HEK293 (cell line): ENCODE data around the gene PDZD2.
"Not testable (repeated sequence)": the region's sequence is repeated elsewhere in the genome, so short reads cannot be mapped to it uniquely, and the experiment has no call there.

Source experiments
- CTCF ChIA-PET: fragments of 350-600 bp; formaldehyde crosslinking; extraction: SDS; loops from one replicate; lab custom pipeline; 2021; ENCODE audit warnings: antibody characterized with exemption; lab: Yijun Ruan, JAX
- POLR2A ChIA-PET: fragments of 300-600 bp; formaldehyde crosslinking; extraction: SDS; loops from one replicate; lab custom pipeline; 2020; ENCODE audit warnings: antibody characterized with exemption, inconsistent platforms; lab: Yijun Ruan, JAX
- H3K27ac ChIP-seq: fragments of 200-500 bp; sonication (Bioruptor generic); 2 replicates; pipeline ENCODE4 v1.5.1; 2014; ENCODE audit warnings: low read depth, low read length, control low read depth, inconsistent platforms; ENCODE audit errors: extremely low read depth
- H3K36me3 ChIP-seq, 2 experiments: fragments of 200-500 bp in 1 of 2; sonication (Bioruptor generic) in 1 of 2; 1 replicate in 1 of 2; 2 replicates in 1 of 2; pipeline ENCODE4 v1.5.1; 2014 to 2017; ENCODE audit warnings: inconsistent platforms in 2 of 2, low read length in 2 of 2; ENCODE audit not compliant: control insufficient read depth in 2 of 2, insufficient read depth in 1 of 2
- H3K4me1 ChIP-seq: fragments of 200-500 bp; sonication (Bioruptor generic); 2 replicates; pipeline ENCODE4 v1.5.1; 2014; ENCODE audit warnings: mild to moderate bottlenecking, low read length, inconsistent platforms; ENCODE audit not compliant: control insufficient read depth, insufficient read depth
- H3K4me3 ChIP-seq: 2 replicates; pipeline ENCODE4 v1.5.1; 2011; ENCODE audit warnings: low read depth, mild to moderate bottlenecking, control low read depth, low read length, moderate library complexity
- H3K9me3 ChIP-seq: fragments of 200-500 bp; sonication (Bioruptor generic); 2 replicates; pipeline ENCODE4 v1.5.1; 2014; ENCODE audit warnings: low read depth, low read length, inconsistent platforms; ENCODE audit not compliant: control insufficient read depth, insufficient read depth
- GFI1B ChIP-seq: fragments of 450-650 bp; formaldehyde crosslinking; IDR thresholded peaks from 2 replicates; pipeline ENCODE4 v1.5.1; 2016; ENCODE audit warnings: missing biosample characterization, missing genetic modification characterization
- IKZF3 ChIP-seq: fragments of 450-650 bp; IDR thresholded peaks from 2 replicates; pipeline ENCODE4 v1.5.0; 2018; ENCODE audit warnings: missing biosample characterization, mild to moderate bottlenecking, missing genetic modification characterization, moderate library complexity
- KLF7 ChIP-seq: fragments of 450-650 bp; formaldehyde crosslinking; IDR thresholded peaks from 2 replicates; pipeline ENCODE4 v1.5.1; 2016; ENCODE audit warnings: missing biosample characterization, missing genetic modification characterization, borderline replicate concordance
- ZIC2 ChIP-seq: fragments of 450-650 bp; formaldehyde crosslinking; IDR thresholded peaks from 2 replicates; pipeline ENCODE4 v1.5.1; 2016; ENCODE audit warnings: missing biosample characterization, missing genetic modification characterization
- ZNF121 ChIP-seq: fragments of 450-650 bp; formaldehyde crosslinking; IDR thresholded peaks from 2 replicates; pipeline ENCODE4 v1.5.1; 2016; ENCODE audit warnings: missing biosample characterization, missing genetic modification characterization
- ZNF140 ChIP-seq: fragments of 450-650 bp; formaldehyde crosslinking; IDR thresholded peaks from 2 replicates; pipeline ENCODE4 v1.5.1; 2016; ENCODE audit warnings: missing biosample characterization, missing genetic modification characterization
- ZNF214 ChIP-seq: fragments of 450-650 bp; formaldehyde crosslinking; IDR thresholded peaks from 2 replicates; pipeline ENCODE4 v1.5.1; 2017; ENCODE audit warnings: missing biosample characterization, mild to moderate bottlenecking, missing genetic modification characterization, borderline replicate concordance
- ZNF292 ChIP-seq: fragments of 450-650 bp; formaldehyde crosslinking; IDR thresholded peaks from 2 replicates; pipeline ENCODE4 v1.5.1; 2016; ENCODE audit warnings: low read depth, missing biosample characterization, missing genetic modification characterization, borderline replicate concordance
- ZNF510 ChIP-seq: fragments of 450-650 bp; formaldehyde crosslinking; IDR thresholded peaks from 2 replicates; pipeline ENCODE4 v1.5.1; 2018; ENCODE audit warnings: mild to moderate bottlenecking, missing genetic modification characterization, missing biosample characterization; ENCODE audit not compliant: insufficient replicate concordance
- ZNF558 ChIP-seq: fragments of 450-650 bp; formaldehyde crosslinking; IDR thresholded peaks from 2 replicates; pipeline ENCODE4 v1.5.1; 2016; ENCODE audit warnings: missing biosample characterization, missing genetic modification characterization
- ZNF600 ChIP-seq: fragments of 450-650 bp; formaldehyde crosslinking; IDR thresholded peaks from 2 replicates; pipeline ENCODE4 v1.5.1; 2016; ENCODE audit warnings: missing biosample characterization, missing genetic modification characterization
- TF ChIP-seq, protein P1 (sequence below): fragments of 450-650 bp; formaldehyde crosslinking; IDR thresholded peaks from 2 replicates; pipeline ENCODE4 v1.5.1; 2017; ENCODE audit warnings: missing biosample characterization, missing genetic modification characterization

Gene PDZD2

DNA sequence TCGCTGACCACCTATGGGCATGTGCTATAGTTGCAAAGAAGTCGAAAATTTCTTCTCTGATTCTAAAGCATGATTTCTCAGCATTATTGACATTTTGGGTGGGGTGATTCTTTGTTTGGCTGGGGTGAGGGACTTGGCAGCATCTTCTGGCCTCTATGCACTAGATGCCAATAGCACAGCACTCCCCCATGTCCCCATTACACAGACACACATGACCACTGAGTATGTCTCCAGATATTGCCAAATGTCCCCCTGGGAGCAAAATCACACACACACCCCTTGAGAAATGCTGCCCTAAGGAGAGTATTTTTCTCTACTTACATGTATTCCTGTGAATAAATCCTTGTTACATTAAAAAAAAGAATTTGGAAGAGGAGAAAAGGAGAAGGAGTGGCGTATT, 89.1 kb downstream of the PDZD2 start:
- Histone ChIP-seq H3K4me1 (no peaks in the 10 kb centered on the region), H3K27ac (no peak overlapping the region), H3K4me3 (no peak overlapping the region), H3K36me3 (no peaks in the 10 kb centered on the region), H3K9me3 (no peaks in the 10 kb centered on the region)
- POLR2A ChIA-PET = no interaction called here
- TF ChIP-seq ZNF510 (no peak), IKZF3 (no peak), ZIC2 (tag by site-specific recombination) (no peak)
- CTCF ChIA-PET = interaction anchor here (0.6 kb wide), 1 partner anchor 511 kb away, joined by 3 read pairs; no protein-coding TSS in a partner anchor

DNA sequence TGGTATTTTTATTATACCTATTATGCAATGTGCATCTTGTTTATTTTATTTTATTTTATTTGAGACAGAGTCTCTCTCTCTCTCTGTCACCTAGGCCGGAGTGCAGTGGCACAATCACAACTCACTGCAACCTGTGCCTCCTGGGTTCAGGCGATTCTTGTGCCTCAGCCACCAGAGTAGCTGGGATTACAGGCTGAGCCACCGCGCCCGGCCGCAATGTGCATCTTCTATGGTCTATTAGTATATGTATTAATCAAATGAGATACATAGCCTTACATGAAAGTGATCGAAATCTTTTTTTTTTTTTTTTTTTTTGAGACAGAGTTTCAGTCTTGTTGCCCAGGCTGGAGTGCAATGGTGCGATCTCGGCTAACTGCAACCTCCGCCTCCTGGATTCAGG, 89.9 kb downstream of the PDZD2 start:
- H3K36me3 ChIP-seq, H3K27ac ChIP-seq, H3K4me3 ChIP-seq, POLR2A ChIA-PET, H3K9me3 ChIP-seq, CTCF ChIA-PET, H3K4me1 ChIP-seq: not testable (repeated sequence)

DNA sequence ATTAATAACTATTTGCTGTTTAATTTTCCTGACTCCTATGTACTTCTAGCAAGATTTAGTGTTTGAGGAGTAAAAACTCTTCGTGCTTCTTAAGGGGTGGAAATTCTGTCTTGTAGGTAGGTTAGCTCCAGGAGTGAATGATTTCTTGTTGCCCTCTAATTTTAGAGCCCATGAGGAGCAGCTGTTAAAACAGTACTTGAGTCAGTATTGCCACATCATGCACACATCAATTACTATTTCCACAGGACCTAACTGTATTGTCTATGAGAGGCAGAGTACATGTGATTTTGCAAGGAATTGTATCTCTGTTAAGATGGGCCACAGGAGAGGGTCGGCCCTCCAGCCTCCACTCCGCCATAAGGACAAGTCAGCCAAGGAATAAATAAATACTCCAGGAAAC, 91.2 kb downstream of the PDZD2 start:
- H3K36me3 ChIP-seq = no peaks in the 10 kb centered on the region
- H3K9me3 ChIP-seq = no peaks in the 10 kb centered on the region
- TF ChIP-seq, protein P1, sequence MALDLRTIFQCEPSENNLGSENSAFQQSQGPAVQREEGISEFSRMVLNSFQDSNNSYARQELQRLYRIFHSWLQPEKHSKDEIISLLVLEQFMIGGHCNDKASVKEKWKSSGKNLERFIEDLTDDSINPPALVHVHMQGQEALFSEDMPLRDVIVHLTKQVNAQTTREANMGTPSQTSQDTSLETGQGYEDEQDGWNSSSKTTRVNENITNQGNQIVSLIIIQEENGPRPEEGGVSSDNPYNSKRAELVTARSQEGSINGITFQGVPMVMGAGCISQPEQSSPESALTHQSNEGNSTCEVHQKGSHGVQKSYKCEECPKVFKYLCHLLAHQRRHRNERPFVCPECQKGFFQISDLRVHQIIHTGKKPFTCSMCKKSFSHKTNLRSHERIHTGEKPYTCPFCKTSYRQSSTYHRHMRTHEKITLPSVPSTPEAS = peak; percentile 68; the same call in 1 of the 2 replicates
- TF ChIP-seq ZNF214 (tag by site-specific recombination) = no peak
- no peak overlapping the region for H3K4me3 ChIP-seq
- ChIA-PET POLR2A (no interaction called here), CTCF (interaction anchor here (0.6 kb wide), 1 partner anchor 768 kb away, joined by 6 read pairs; no protein-coding TSS in a partner anchor)
- H3K4me1 ChIP-seq = no peaks in the 10 kb centered on the region
- H3K27ac ChIP-seq = no peak overlapping the region

DNA sequence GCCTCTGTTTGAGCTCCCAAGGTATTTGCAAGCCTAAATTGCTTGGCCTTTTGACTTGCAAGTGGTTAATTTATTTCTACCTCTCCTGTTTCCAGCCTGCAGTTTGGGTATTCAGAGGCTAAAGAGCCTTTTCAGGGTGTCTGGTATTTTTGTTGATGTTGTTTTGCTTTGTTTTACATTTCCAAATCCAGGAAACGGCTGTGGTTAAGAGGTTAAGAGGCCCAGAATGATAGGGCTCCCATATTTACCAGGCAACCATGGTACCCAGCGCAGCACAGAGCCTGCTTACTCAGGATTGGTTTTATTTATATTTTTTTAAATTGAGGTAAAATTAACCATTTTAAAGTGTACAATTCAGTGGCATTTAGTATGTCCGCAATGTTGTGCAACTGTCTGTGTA, 92.1 kb downstream of the PDZD2 start:
- no peak overlapping the region for H3K27ac ChIP-seq
- TF ChIP-seq ZNF558 (tag by site-specific recombination) (no peak), ZNF121 (tag by site-specific recombination) (no peak), ZNF292 (no peak), ZNF600 (tag by site-specific recombination) (no peak), ZNF510 (no peak)
- TF ChIP-seq, all 188 proteins: peak for 0
- Histone ChIP-seq H3K4me3 (no peak overlapping the region), H3K36me3 (no peaks in the 10 kb centered on the region), H3K4me1 (no peaks in the 10 kb centered on the region), H3K9me3 (no peaks in the 10 kb centered on the region)
- CTCF ChIA-PET = interaction anchor here (0.6 kb wide), 1 partner anchor 767 kb away, joined by 6 read pairs; no protein-coding TSS in a partner anchor
- POLR2A ChIA-PET = no interaction called here

DNA sequence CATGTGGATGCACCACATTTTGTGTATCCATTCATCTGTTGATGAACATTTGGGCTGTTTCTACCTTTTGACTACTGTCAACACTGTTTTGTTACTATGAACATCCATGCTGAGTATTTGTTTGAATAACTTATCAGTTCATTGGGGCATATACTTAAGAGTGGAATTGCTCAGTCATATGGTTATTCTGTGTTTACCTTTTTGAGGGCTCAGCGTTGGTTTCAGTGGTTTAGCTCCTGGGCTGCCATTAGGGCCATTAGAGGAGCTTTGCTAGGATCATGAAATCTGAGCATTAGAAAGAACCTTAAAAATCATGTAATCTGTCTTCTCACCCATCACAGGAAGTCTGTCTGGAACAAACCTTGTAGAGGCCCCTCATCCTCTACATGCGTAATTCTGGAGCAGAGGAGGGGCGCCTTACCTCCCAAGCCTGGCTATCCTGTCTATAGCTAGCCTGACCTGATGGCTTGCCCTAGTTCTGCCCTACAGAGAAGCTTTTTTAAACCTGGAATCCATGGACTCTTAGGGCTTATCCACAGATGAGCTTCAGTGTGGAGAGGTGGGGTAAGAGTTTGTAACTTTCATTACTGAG, 92.9 kb downstream of the PDZD2 start:
- no peaks in the 10 kb centered on the region for H3K9me3 ChIP-seq
- H3K27ac ChIP-seq = no peak overlapping the region
- H3K36me3 ChIP-seq = no peaks in the 10 kb centered on the region
- CTCF ChIA-PET = no interaction called here
- no peaks in the 10 kb centered on the region for H3K4me1 ChIP-seq
- peak; percentile 29; the same call in 1 of the 2 replicates for TF ChIP-seq ZNF140 (tag by site-specific recombination)
- no peak for TF ChIP-seq KLF7 (tag by site-specific recombination)
- no peak for TF ChIP-seq GFI1B (tag by site-specific recombination)
- POLR2A ChIA-PET = interaction anchor here (0.7 kb wide), 1 partner anchor 313 kb away, joined by 4 read pairs; no protein-coding TSS in a partner anchor
- H3K4me3 ChIP-seq = no peak overlapping the region
